A673 (cell line): Measurements from ENCODE around the gene BCAR1.

Experiments used
- EZH2 ChIP-seq: fragments of 200-600 bp; sonication (generic); IDR thresholded peaks from 2 replicates; pipeline ENCODE4 v1.6.1; 2017; ENCODE audit warnings: borderline replicate concordance, low read depth, mild to moderate bottlenecking, mixed read lengths, antibody characterized with exemption, low read length; ENCODE audit not compliant: poor library complexity, severe bottlenecking
- TF ChIP-seq, protein P1 (sequence below): fragments of 300-800, 200-600 bp; sonication (generic); conservative IDR thresholded peaks from 2 replicates; pipeline ENCODE4 v1.5.1; 2017; ENCODE audit warnings: low read depth, mild to moderate bottlenecking, antibody characterized with exemption, low read length, moderate library complexity, mixed read lengths

DNA sequence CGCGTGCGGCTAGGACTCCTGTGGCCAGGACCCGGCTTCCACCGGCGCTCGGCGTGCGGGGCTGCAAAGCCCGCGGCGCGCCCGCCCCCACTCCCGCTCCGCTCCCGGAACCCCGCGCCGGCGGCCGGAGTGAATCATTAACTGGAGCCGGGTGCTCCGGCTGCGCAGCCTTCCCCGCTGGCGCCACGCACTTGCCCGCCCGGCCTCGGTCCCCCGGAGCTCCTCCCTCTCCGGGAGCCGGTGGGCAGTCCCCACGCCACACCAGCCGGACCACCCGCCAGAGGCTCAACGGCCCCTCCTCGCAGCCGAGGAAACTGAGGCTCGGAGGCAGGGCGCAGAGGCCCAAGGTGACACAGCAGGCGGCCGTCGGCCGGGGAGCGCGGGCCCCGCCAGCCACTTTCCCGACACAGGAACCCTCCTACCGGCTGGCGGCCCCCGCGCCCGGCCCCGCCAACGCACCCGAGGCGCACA, 580 bp downstream of the BCAR1 start:
- TF ChIP-seq EZH2: no peak
- TF ChIP-seq, protein P1, sequence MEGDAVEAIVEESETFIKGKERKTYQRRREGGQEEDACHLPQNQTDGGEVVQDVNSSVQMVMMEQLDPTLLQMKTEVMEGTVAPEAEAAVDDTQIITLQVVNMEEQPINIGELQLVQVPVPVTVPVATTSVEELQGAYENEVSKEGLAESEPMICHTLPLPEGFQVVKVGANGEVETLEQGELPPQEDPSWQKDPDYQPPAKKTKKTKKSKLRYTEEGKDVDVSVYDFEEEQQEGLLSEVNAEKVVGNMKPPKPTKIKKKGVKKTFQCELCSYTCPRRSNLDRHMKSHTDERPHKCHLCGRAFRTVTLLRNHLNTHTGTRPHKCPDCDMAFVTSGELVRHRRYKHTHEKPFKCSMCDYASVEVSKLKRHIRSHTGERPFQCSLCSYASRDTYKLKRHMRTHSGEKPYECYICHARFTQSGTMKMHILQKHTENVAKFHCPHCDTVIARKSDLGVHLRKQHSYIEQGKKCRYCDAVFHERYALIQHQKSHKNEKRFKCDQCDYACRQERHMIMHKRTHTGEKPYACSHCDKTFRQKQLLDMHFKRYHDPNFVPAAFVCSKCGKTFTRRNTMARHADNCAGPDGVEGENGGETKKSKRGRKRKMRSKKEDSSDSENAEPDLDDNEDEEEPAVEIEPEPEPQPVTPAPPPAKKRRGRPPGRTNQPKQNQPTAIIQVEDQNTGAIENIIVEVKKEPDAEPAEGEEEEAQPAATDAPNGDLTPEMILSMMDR: no peak
